Breast epithelium (tissue), 4 donors: ENCODE results near the gene GUK1. TPM values are rescaled to one million over a fixed set of nuclear protein-coding genes. Genes with fewer than 3 reads are reported as not detected.
A peak's percentile ranks its signal among the peaks of the same experiment; 100 is the strongest.

Source experiments
- DNase-seq, 2 donors: peaks; one replicate each; pipeline ENCODE4 v3.0.0-alpha.2; 2019; ENCODE audit warnings: low spot score in 2 of 2
- H3K27ac ChIP-seq, 2 donors: fragments of 200-600 bp; sonication (generic) in 1 of 2; one replicate each; pipeline ENCODE4 v1.5.1; 2016 to 2019; ENCODE audit warnings: mild to moderate bottlenecking in 1 of 2
- H3K27me3 ChIP-seq, 2 donors: fragments of 200-600 bp; sonication (generic) in 1 of 2; one replicate each; pipeline versions ENCODE4 v1.5.1 to v1.6.0; 2017 to 2019; ENCODE audit warnings: control low read depth in 1 of 2, mild to moderate bottlenecking in 1 of 2
- H3K36me3 ChIP-seq: fragments of 200-600 bp; one replicate; pipeline ENCODE4 v1.5.1; 2019
- H3K4me1 ChIP-seq, 2 donors: fragments of 200-600 bp; sonication (generic); one replicate each; pipeline ENCODE4 v1.5.1; 2016 to 2019; ENCODE audit warnings: control low read depth in 1 of 2
- H3K4me3 ChIP-seq, 3 donors: fragments of 200-600 bp; sonication (generic); 1 replicate in 2 of 3; 2 replicates in 1 of 3; pipeline ENCODE4 v1.5.1; 2016 to 2019; ENCODE audit warnings: mild to moderate bottlenecking in 3 of 3, moderate library complexity in 2 of 3
- H3K9me3 ChIP-seq, 2 donors: fragments of 200-600 bp; sonication (generic) in 1 of 2; one replicate each; pipeline ENCODE4 v1.5.1; 2016 to 2019; ENCODE audit warnings: control low read depth in 1 of 2
- CTCF ChIP-seq, 3 donors: fragments of 450-650 bp; IDR thresholded peaks; one replicate each; pipeline ENCODE4 v1.5.1; 2016 to 2017; ENCODE audit warnings: antibody characterized with exemption in 3 of 3, mild to moderate bottlenecking in 3 of 3, moderate library complexity in 3 of 3
- POLR2A ChIP-seq: fragments of 450-650 bp; IDR thresholded peaks from one replicate; pipeline ENCODE4 v1.6.1; 2016; ENCODE audit warnings: antibody characterized with exemption, mild to moderate bottlenecking, moderate library complexity
- POLR2AphosphoS5 ChIP-seq, 3 donors: sonication (generic); formaldehyde crosslinking; IDR thresholded peaks; one replicate each; pipeline ENCODE4 v1.6.1; 2017; ENCODE audit warnings: antibody characterized with exemption in 3 of 3
- intact Hi-C: fragments of 100-400 bp; cut with DNase I; formaldehyde crosslinking; loops from one replicate; pipeline ENCODE4 v1.15.1; 2023; ENCODE audit warnings: low total_unique reads
- total RNA-seq, 3 donors: library from RNA; depleted of rRNA; stranded (reverse); fragments of >200 nt; gene quantifications; one replicate each; pipeline ENCODE4 v1.1.0, GENCODE V29; 2016

GUK1 gene
- total RNA-seq, 3 donors from 2014 or later: 218 to 413 (median 333) TPM

DNA sequence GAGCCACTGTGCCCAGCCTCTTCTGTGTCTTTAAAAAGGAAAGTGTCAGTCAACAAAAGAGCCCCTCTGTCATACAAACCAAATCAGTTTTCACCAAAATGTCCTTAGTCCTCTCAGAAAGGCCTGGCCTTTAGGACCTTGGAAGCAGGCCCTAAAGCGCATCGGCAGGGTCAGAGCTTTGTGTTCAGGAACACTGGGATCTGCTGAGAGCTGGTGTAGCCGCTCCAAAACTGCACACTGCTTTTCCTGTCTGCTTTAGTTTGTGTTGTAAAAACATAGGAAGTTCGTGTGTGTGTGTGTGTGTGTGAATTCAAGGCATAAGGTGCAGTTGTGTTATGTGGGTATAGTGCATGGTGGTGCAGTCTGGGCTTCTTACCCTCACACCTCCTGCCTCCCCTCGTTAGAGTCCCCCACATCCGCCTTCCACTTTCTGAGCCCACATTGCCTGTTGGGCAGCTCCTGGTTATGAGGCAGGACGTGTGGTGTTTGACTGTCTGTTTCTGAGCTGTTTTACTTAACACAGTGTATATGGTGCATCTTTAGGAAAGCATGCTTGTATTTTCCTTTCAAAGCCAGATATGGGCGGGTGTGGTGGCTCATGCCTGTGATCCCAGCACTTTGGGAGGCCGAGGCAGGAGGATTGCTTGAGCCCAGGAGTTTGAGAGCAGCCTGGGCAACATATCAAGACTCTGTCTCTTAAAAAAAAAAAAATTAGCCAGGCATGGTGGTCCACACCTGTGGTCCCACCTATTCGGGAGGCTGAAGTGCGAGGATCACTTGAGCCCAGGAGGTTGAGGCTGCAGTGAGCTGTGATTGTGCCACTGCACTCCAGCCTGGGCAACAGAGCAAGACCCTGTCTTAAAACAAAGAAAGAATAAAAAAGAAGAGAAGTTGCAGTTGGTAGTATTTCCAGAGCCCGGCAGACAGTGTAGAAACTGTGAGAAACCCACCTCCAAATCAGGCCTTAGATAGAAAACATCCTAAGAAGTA is 37.9 kb downstream of the GUK1 start:
- Histone ChIP-seq H3K36me3 (no peaks in the 10 kb centered on the region), H3K4me1 (no peaks in the 10 kb centered on the region), H3K4me3 (no peak overlapping the region), H3K27me3 (no peaks in the 10 kb centered on the region), H3K27ac (no peak overlapping the region), H3K9me3 (no peaks in the 10 kb centered on the region)
- TF ChIP-seq POLR2AphosphoS5 (IDR thresholded peaks at IDR 0.05): no peak
- TF ChIP-seq CTCF (IDR thresholded peaks at IDR 0.05): no peak
- no peak for TF ChIP-seq POLR2A
- intact Hi-C loops: no loop called here
- DNase-seq: no peak

DNA sequence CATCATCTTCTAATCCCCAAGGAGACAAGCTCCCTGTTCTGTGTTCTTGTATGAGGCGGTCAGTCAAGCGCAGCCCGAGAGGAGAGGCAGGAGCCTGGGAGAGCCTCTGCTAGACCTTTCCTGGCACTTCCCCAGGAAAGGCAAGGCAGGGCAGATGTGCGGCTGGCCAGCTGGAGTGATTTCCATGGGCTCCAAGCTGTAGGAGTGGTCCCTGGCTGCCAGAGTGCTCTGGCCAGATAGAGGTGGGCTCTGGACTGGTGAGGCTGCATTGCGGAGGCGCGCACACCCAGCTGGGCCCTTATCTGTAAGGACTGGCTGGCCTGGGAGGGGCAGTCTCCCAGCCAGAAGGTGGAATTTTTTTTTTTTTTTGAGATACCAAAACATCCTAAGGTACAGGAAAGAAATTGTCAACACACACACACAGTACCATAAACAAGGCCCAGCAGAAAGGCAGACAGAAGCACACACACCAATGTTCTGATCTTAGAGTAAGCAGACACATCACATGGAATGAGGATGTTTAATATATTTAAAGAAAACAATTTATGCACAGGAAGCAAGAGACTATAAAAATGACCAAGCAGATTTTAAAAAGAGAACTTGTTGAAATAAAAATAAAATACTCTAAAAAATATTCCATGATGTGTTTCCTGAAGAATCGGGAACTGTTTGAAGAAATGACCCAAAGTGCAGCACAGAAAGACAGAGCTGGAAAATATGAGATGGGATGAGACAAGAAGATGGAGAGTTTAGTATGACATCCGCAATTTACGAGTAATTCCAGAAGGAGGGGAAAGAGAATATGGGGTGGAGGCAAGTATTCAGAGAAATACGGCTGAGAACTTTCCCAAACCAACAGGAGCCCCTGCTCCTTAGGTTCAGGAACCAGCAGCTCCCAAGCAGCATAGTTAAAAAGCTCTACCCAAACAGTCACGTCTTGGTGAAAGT is 38.9 kb downstream of the GUK1 start:
- Histone ChIP-seq H3K36me3 (no peaks in the 10 kb centered on the region), H3K27ac (no peak overlapping the region), H3K4me1 (no peaks in the 10 kb centered on the region), H3K27me3 (no peaks in the 10 kb centered on the region), H3K9me3 (no peaks in the 10 kb centered on the region), H3K4me3 (no peak overlapping the region)
- intact Hi-C loops: no loop called here
- DNase-seq: no peak
- no peak for TF ChIP-seq POLR2A
- TF ChIP-seq POLR2AphosphoS5 (IDR thresholded peaks at IDR 0.05): no peak
- TF ChIP-seq CTCF (IDR thresholded peaks at IDR 0.05): no peak

- Histone ChIP-seq H3K27ac (no peak overlapping the region), H3K4me1 (no peaks in the 10 kb centered on the region), H3K4me3 (no peak overlapping the region), H3K27me3 (no peaks in the 10 kb centered on the region), H3K36me3 (no peaks in the 10 kb centered on the region), H3K9me3 (no peaks in the 10 kb centered on the region)
- intact Hi-C loops: no loop called here
- DNase-seq: no peak
- TF ChIP-seq POLR2AphosphoS5 (IDR thresholded peaks at IDR 0.05): no peak
- TF ChIP-seq POLR2A: no peak
- TF ChIP-seq CTCF (IDR thresholded peaks at IDR 0.05): peak; percentile 19 to 21 (median 20)
Measured at GRCh38 chr1:228180271-228180958, 40.3 kb downstream of the GUK1 start.

GRCh38 chr1:228180959-228181644 is 41.0 kb downstream of the GUK1 start:
- TF ChIP-seq POLR2AphosphoS5 (IDR thresholded peaks at IDR 0.05): no peak
- no peak for TF ChIP-seq POLR2A
- TF ChIP-seq CTCF (IDR thresholded peaks at IDR 0.05): no peak
- H3K27ac ChIP-seq: no peak overlapping the region
- H3K36me3 ChIP-seq: no peaks in the 10 kb centered on the region
- no peaks in the 10 kb centered on the region for H3K27me3 ChIP-seq
- intact Hi-C loops: no loop called here
- no peaks in the 10 kb centered on the region for H3K9me3 ChIP-seq
- no peaks in the 10 kb centered on the region for H3K4me1 ChIP-seq
- H3K4me3 ChIP-seq: no peak overlapping the region
- DNase-seq: no peak
